Lung microvascular endothelial cell (primary cell): ENCODE measurements around the gene DUOX1. TPM values are rescaled to one million over a fixed set of nuclear protein-coding genes. Genes with fewer than 3 reads are reported as not detected.

Source experiments
- DNase-seq, 2 donors: peaks; one replicate each; pipeline versions ENCODE4 v3.0.0 to v3.0.0-alpha.2; 2010; ENCODE audit warnings: low read depth in 2 of 2
- total RNA-seq: library from RNA; depleted of rRNA; stranded (reverse); fragments of >200 nt; gene quantifications from 2 replicates; pipeline ENCODE4 v1.2.1, GENCODE V29; 2014

Gene DUOX1
- total RNA-seq, 1 donor from 2014 or later: not detected

- DNase-seq: no peak
Measured at GRCh38 chr15:45168286-45168685, 38.5 kb downstream of the DUOX1 start.

- no peak for DNase-seq
Measured at GRCh38 chr15:45168751-45169551, 39.2 kb downstream of the DUOX1 start.

GRCh38 chr15:45169608-45170480 is 40.0 kb downstream of the DUOX1 start:
- no peak for DNase-seq

GRCh38 chr15:45171912-45172311 is 42.1 kb downstream of the DUOX1 start:
- DNase-seq: no peak

- no peak for DNase-seq
Measured at GRCh38 chr15:45174069-45174468, 44.3 kb downstream of the DUOX1 start.

- no peak for DNase-seq
Measured at GRCh38 chr15:45174577-45174976, 44.8 kb downstream of the DUOX1 start.

- DNase-seq: no peak
Measured at GRCh38 chr15:45177285-45177684, 47.5 kb downstream of the DUOX1 start.

- DNase-seq: peak; percentile 39 to 46
Measured at GRCh38 chr15:45179221-45179985, 49.6 kb downstream of the DUOX1 start.

- no peak for DNase-seq
Measured at GRCh38 chr15:45180201-45180600, 50.4 kb downstream of the DUOX1 start.

GRCh38 chr15:45180648-45181436 is 51.0 kb downstream of the DUOX1 start:
- DNase-seq: no peak

GRCh38 chr15:45181491-45182285 is 51.9 kb downstream of the DUOX1 start:
- DNase-seq: no peak

- no peak for DNase-seq
Measured at GRCh38 chr15:45182996-45183395, 53.2 kb downstream of the DUOX1 start.

GRCh38 chr15:45183511-45183910 is 53.7 kb downstream of the DUOX1 start:
- no peak for DNase-seq

- no peak for DNase-seq
Measured at GRCh38 chr15:45184562-45185041, 54.8 kb downstream of the DUOX1 start.

GRCh38 chr15:45185069-45185779 is 55.4 kb downstream of the DUOX1 start:
- DNase-seq: no peak

GRCh38 chr15:45185903-45186770 is 56.3 kb downstream of the DUOX1 start:
- DNase-seq: no peak

GRCh38 chr15:45186771-45187577 is 57.2 kb downstream of the DUOX1 start:
- no peak for DNase-seq

GRCh38 chr15:45187578-45187893 is 57.7 kb downstream of the DUOX1 start:
- no peak for DNase-seq
